HG02852 (cell line): ENCODE measurements around the gene SIX3.

Experiments
- ATAC-seq: cut with Tn5 transposase; IDR thresholded peaks from one replicate; pipeline ENCODE4 v1.9.1; 2021; ENCODE audit warnings: mild to moderate bottlenecking, moderate library complexity; ENCODE audit not compliant: unreplicated experiment

SIX3 gene

GRCh38 chr2:44954889-44955592 lies 13.5 kb downstream of the SIX3 start:
- peak; percentile 27 for ATAC-seq

GRCh38 chr2:44955593-44956392 lies 14.3 kb downstream of the SIX3 start:
- peak; percentile 65 for ATAC-seq

GRCh38 chr2:44956843-44957242 lies 15.3 kb downstream of the SIX3 start:
- ATAC-seq, result no peak

- ATAC-seq, result no peak
Measured at GRCh38 chr2:44957656-44958327, 16.3 kb downstream of the SIX3 start.

DNA sequence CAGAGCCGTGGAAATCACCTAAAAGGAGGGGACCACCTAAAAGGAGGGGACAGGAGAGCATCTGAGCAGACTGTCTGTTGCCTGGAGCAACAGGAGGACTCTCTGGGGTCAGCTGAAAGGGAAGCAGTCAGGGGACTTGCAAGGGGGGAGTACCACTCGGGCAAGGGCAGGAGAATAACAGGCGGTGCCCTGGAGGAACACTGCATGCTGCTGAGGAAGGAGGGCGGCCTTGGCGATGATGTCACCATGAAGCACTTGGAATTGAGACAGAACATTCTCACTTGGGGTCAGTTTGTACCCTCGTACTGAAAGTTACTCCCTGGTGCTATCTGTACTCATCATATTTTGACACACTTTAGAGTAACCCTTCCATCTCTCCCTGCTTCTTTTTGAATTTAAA lies 18.4 kb downstream of the SIX3 start:
- ATAC-seq, result no peak

GRCh38 chr2:44960871-44961270 lies 19.4 kb downstream of the SIX3 start:
- no peak for ATAC-seq

GRCh38 chr2:44962176-44962695 lies 20.7 kb downstream of the SIX3 start:
- no peak for ATAC-seq

GRCh38 chr2:44964752-44965236 lies 23.3 kb downstream of the SIX3 start:
- ATAC-seq, result no peak

GRCh38 chr2:44965684-44966083 lies 24.2 kb downstream of the SIX3 start:
- ATAC-seq, result no peak

DNA sequence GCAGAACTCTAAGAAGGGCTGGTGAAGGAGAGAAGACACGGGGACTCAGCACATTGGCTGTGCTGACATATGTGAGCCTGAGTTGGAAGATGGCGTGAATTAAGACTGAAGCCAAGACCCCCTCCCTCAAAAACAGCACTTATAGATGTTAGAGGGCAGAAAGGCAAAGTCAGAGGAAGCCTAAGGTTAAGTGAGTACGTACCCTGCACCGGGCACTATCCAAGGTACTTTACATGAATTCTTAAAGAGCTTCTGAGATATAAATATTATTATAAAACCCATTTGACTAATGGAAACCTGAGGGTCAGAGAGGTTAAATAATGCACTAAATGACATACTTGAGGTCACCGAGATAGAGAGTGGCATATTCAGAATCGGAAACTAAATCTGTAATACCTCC lies 25.6 kb downstream of the SIX3 start:
- no peak for ATAC-seq

DNA sequence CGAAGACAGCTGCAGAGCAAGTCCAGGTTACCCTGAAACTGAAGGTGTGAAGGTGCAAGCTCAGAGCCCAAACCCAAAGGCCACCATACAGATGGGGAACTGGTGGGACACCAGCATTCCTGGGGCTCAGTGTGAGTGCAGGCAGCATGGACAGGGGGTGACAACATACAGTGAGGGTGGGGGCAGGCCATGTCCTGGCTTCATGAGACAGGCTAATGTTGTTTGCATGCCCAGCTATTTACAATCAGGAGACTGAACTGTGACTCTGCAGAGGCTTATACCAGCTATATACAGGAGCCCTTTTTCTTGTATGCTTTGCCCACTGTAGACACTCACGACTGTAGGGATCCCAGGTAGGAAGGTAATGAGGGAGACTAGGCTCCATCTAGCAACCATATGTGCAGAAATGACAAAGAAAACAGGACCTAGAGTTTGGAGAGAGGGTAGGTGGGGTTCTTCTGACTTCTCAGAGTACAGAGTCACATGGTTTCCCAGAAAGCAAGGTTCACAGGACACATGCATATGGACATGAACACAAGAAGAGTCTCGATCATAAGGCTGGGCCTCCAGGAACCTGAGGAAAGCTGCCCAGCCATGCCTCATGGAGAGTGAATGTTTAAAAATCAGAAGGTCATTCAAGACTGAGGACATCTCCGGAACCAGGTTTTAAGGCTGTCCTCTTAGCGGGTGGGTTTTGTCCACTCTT lies 26.4 kb downstream of the SIX3 start:
- no peak for ATAC-seq

- no peak for ATAC-seq
Measured at GRCh38 chr2:44969936-44970335, 28.4 kb downstream of the SIX3 start.

DNA sequence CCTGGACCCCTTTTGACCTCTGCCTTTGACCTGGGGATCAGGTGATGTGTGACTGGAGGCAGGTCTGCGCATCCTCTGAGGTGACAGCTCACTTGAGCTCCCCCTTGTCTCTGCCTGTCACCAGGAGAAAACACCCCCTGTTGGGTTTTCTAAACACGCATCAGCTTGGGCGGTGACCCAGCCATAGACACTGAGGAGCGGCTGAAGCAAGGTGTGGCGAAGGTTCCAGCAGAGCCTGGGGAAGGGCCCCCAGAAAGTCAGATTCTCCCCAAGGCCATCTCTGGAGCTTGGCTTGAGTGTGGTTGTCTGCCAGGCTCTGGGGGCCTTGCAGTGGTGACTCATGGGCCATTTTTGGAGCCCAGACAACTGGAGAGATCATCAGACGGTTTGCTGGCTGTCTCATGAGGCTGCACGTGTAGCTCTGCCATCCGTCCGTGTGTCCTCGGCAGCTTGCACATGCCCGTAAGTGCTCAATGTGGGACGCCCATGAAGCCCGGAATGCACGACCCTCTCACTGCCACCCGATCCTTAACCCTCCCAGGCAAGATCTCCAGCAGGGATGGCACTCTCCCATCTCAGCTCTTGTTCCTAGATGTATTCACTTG lies 29.4 kb downstream of the SIX3 start:
- no peak for ATAC-seq

- ATAC-seq, result no peak
Measured at GRCh38 chr2:44972771-44973535, 31.5 kb downstream of the SIX3 start.

DNA sequence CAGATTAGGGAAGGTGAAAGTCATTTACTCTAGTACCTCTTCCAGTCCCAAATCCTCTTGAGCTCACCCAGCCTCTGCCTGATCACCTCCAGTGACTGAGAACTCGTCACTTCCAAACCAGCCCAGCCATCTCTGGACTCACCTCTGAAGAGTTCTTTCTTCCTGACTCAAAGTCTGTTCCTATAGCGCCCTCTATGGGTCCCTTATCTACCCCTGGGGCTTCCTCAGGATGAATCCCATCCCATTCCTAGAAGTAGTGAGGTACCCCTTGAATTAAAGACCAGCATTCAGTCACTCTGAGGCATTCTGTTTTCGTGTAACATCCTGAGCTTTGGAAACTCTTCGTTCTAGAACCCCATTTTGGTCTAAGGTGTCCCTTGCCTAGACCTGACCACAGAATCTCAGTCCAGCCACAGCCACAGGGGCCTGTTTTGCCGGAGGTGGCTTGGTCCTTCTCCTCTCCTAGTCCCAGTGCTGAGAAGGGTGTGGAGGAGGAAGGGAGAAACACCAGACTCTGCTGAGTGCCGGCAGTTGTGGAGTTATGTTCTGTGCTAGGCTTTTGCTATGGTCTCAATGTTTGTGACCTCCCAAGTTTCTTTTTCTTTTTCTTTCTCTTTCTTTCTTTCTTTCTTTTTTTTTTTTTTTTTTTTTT lies 32.7 kb downstream of the SIX3 start:
- no peak for ATAC-seq

DNA sequence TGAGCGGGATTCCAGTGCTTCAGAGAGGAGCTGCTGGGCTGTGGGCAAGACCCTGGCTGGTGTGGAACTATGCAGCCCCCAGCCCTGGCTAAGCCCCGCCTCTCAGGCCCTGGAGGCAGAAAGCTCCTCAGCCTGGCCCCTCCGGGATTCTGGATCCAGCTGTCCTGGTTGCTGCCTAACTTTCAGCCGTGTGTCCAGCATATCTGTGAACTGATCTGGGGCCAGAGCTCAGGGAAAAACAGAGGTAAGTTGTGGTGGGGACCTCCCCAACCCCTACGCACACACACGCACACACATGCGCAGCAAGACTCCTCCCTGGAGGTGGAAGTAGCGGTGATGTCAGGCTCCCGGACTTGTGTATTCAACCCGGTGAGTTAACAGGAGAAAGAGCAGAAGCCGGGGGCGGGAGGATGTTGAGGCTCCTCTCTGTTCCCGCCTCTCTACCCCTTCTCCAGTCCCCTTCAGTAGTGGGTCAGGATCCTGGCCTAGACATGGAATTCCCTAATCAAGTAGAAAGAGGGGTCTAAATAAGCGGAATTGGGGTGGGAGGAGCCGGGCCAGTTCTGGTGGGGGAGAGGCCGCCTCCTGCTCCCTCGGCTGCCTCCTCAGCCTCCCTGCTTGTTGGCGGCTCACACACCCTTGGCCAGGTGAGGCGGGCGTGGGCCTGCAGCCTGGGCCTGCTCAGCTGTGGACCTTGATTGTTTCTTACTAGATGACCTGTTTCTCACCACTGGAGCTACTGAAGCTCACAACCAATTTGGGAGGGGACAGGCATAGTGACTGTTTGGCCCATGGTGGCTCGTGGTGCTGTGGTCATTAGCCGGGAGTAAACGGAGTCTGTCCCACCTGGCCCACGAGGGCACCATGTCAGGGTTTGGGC lies 34.3 kb downstream of the SIX3 start:
- ATAC-seq, result no peak

DNA sequence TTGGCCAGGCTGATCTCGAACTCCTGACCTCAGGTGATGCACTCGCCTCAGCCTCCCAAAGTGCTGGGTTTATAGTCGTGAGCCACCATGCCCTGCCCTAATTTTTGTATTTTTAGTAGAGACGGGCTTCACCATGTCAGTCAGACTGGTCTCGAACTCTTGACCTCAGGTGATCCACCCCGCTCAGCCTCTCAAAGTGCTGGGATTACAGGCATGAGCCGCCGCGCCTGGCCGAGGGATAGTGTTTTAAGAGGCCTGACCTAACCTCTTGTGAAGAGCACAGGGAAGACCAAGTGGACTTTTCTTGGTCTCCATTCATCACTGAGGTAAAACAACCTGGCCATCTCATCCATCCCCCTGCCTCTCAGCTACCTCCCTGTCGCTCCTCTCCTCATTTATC lies 38.1 kb downstream of the SIX3 start:
- ATAC-seq, result no peak
